ENCODE results near the gene PPM1L. TPM values are rescaled to one million over a fixed set of nuclear protein-coding genes. Genes with fewer than 3 reads are reported as not detected.

Gene PPM1L
- total RNA-seq, 1 experiment from 2014 or later, result 10.6 TPM

DNA sequence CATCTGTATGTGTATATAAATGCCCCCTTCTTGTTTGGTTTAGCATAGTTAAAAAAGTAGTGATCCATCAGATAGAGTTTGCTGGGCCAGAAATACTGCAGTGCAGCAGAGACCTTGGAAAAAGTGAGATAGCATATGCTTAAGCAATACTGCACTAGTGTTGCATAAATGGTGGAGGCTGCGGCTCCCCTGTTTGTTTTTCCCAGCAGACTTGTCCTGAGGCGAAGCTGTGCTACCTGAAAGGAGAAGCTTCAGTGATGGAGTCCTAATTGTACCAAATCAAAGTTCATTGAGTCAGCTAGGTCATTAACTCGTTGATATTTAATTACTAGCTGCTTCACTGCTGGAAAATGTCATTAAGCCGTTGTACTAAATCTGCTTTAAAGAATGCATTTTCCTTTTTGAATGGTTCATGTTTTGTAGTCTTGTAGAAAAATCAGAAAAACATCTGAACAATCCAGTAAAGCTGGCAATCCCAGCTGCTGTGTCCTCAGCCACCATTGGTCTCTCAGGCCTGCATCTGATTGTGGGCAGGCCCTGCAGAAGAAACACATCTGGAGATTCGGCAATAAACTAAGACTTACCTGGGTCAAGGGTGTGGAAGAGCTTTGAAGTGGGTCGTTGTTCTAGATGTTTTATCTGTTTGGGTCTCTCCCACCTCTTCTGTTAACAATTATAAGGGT, 179.5 kb downstream of the PPM1L start:
- intact Hi-C loops (cut with micrococcal nuclease; ENCODE audit: unreplicated experiment), result no loop called here
- TF ChIP-seq, protein P1, sequence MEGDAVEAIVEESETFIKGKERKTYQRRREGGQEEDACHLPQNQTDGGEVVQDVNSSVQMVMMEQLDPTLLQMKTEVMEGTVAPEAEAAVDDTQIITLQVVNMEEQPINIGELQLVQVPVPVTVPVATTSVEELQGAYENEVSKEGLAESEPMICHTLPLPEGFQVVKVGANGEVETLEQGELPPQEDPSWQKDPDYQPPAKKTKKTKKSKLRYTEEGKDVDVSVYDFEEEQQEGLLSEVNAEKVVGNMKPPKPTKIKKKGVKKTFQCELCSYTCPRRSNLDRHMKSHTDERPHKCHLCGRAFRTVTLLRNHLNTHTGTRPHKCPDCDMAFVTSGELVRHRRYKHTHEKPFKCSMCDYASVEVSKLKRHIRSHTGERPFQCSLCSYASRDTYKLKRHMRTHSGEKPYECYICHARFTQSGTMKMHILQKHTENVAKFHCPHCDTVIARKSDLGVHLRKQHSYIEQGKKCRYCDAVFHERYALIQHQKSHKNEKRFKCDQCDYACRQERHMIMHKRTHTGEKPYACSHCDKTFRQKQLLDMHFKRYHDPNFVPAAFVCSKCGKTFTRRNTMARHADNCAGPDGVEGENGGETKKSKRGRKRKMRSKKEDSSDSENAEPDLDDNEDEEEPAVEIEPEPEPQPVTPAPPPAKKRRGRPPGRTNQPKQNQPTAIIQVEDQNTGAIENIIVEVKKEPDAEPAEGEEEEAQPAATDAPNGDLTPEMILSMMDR (conservative IDR thresholded peaks at IDR 0.05; ENCODE audit: low read depth, low read length), result no peak
- POLR2A ChIA-PET (ENCODE audit: low non-redundant PET), result no interaction called here

DNA sequence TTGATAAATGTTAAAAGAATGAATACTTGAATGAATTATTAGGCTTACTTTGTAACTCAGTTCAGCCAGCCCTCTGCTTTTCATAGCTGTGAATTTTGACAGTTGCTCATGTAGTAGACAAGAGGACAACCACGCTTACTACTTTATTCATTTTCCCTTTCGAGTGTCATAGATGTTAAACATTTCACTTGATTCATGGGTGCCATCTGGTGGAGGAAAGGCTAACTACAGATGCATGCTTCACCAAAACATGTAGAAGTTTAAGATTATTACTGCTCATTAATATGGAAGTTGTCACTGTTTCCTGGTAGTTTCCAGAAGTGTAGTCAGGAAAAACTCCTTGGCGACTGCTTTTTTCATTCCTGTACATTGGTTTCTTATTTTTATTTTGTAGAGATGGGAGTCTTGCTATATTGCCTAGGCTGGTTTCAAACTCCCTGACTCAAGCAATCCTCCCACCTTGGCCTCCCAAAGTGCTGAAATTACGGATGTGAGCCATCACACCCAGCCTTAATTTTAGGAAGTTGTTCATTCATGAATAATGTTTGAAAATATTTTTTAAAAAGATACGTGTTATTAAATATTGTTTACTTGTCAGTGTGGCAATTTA, 186.0 kb downstream of the PPM1L start:
- Histone ChIP-seq H3K4me1 (ENCODE audit: insufficient read depth, low read length, poor library complexity, severe bottlenecking) (peaks cover 5% of the 10 kb centered on the region), H3K4me3 (ENCODE audit: low read depth, low read length, poor library complexity, severe bottlenecking) (no peak overlapping the region), H3K9me3 (ENCODE audit: low read depth, low read length, poor library complexity, severe bottlenecking) (no peaks in the 10 kb centered on the region), H3K27me3 (replicated peaks; ENCODE audit: insufficient read depth, low read depth, low read length, poor library complexity) (no peaks in the 10 kb centered on the region), H3K36me3 (ENCODE audit: insufficient read depth, low read length, poor library complexity, severe bottlenecking) (no peaks in the 10 kb centered on the region), H3K27ac (ENCODE audit: low read depth, low read length, poor library complexity, severe bottlenecking) (no peak overlapping the region)
- ChIA-PET CTCF (interaction anchor here (0.7 to 0.9 kb wide), 3 partner anchors 234 to 237 kb away, joined by 3 to 4 read pairs (median 3); no protein-coding TSS in a partner anchor), POLR2A (ENCODE audit: low non-redundant PET) (no interaction called here)
- BruUV-seq (replicated peaks), result no TSS peak
- peak; percentile 79 for DNase-seq (ENCODE audit: low spot score)
- intact Hi-C loops (cut with micrococcal nuclease; ENCODE audit: unreplicated experiment), result loop anchor here (1.0 to 10.0 kb wide), 5 partner anchors 180 to 365 kb away; no protein-coding TSS in a partner anchor
- no peak for TF ChIP-seq EZH2 (IDR thresholded peaks at IDR 0.05; ENCODE audit: borderline replicate concordance, low read depth, low read length, poor library complexity, severe bottlenecking)
- TF ChIP-seq, protein P1 (conservative IDR thresholded peaks at IDR 0.05; ENCODE audit: low read depth, low read length), result peak; percentile 81

More for the DNA sequence above, 179.5 kb downstream of the PPM1L start:
- H3K36me3 ChIP-seq (ENCODE audit: insufficient read depth, low read length, poor library complexity, severe bottlenecking), result no peaks in the 10 kb centered on the region
- H3K4me1 ChIP-seq (ENCODE audit: insufficient read depth, low read length, poor library complexity, severe bottlenecking), result no peaks in the 10 kb centered on the region
- no peaks in the 10 kb centered on the region for H3K9me3 ChIP-seq (ENCODE audit: low read depth, low read length, poor library complexity, severe bottlenecking)
- no peaks in the 10 kb centered on the region for H3K27me3 ChIP-seq (replicated peaks; ENCODE audit: insufficient read depth, low read depth, low read length, poor library complexity)
- H3K27ac ChIP-seq (ENCODE audit: low read depth, low read length, poor library complexity, severe bottlenecking), result no peak overlapping the region
- CTCF ChIA-PET, result no interaction called here
- BruUV-seq (replicated peaks), result no TSS peak
- DNase-seq (ENCODE audit: low spot score), result no peak
- no peak overlapping the region for H3K4me3 ChIP-seq (ENCODE audit: low read depth, low read length, poor library complexity, severe bottlenecking)

DNA sequence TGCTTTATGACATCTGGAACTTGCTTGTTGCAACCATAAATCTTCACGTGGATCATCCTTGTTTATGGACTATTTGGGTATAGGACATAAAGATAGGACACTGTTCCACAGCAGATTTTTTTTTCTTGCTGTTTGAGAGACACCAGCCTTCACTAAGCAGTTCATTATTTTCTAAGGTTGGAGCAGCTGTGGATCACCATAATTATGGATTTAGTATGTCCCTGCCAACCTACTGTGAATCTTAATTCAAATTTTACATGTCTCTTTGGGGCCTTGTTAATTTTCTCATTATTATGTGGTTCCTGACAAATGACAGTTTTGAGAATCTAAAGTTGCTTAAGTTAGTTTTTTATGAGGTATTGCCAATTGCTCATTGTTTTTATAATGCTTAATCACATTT, 188.0 kb downstream of the PPM1L start:
- DNase-seq (ENCODE audit: low spot score), result no peak
- no peaks in the 10 kb centered on the region for H3K36me3 ChIP-seq (ENCODE audit: insufficient read depth, low read length, poor library complexity, severe bottlenecking)
- BruUV-seq (replicated peaks), result no TSS peak
- H3K4me3 ChIP-seq (ENCODE audit: low read depth, low read length, poor library complexity, severe bottlenecking), result no peak overlapping the region
- TF ChIP-seq EZH2 (IDR thresholded peaks at IDR 0.05; ENCODE audit: borderline replicate concordance, low read depth, low read length, poor library complexity, severe bottlenecking), result no peak
- TF ChIP-seq, protein P1 (conservative IDR thresholded peaks at IDR 0.05; ENCODE audit: low read depth, low read length), result no peak
- ChIA-PET POLR2A (ENCODE audit: low non-redundant PET) (no interaction called here), CTCF (no interaction called here)
- H3K9me3 ChIP-seq (ENCODE audit: low read depth, low read length, poor library complexity, severe bottlenecking), result no peaks in the 10 kb centered on the region
- H3K27me3 ChIP-seq (replicated peaks; ENCODE audit: insufficient read depth, low read depth, low read length, poor library complexity), result no peaks in the 10 kb centered on the region
- intact Hi-C loops (cut with micrococcal nuclease; ENCODE audit: unreplicated experiment), result loop anchor here (5.0 to 10.0 kb wide), 4 partner anchors 182 to 367 kb away; no protein-coding TSS in a partner anchor
- no peak overlapping the region for H3K27ac ChIP-seq (ENCODE audit: low read depth, low read length, poor library complexity, severe bottlenecking)
- peaks cover 5% of the 10 kb centered on the region for H3K4me1 ChIP-seq (ENCODE audit: insufficient read depth, low read length, poor library complexity, severe bottlenecking)
